K562 (cell line): ENCODE measurements around the gene ASB6. TPM values are rescaled to one million over a fixed set of nuclear protein-coding genes. Genes with fewer than 3 reads are reported as not detected.

Source experiments
- ARID3A ChIP-seq: IDR thresholded peaks from 2 replicates; pipeline ENCODE4 v1.6.1; 2012; ENCODE audit warnings: low read depth, low read length, improper control_type of control experiment, borderline replicate concordance
- ARID4B ChIP-seq: sonication (generic); formaldehyde crosslinking; IDR thresholded peaks from 2 replicates; pipeline ENCODE4 v1.8.0; 2022; ENCODE audit warnings: mild to moderate bottlenecking, missing genetic modification reagents
- ATF7 ChIP-seq: fragments of 450-650 bp; IDR thresholded peaks from 2 replicates; pipeline ENCODE4 v1.7.1; 2014; ENCODE audit warnings: mild to moderate bottlenecking, moderate library complexity
- CEBPG ChIP-seq, 3 experiments: fragments of 200-800 bp in 1 of 3; sonication (Bioruptor generic) in 1 of 3; sonication (generic) in 1 of 3; formaldehyde crosslinking in 1 of 3; IDR thresholded peaks in 2 of 3; conservative IDR thresholded peaks in 1 of 3; 2 replicates each; pipeline versions ENCODE4 v1.6.1 to v1.8.0; 2016 to 2022; ENCODE audit warnings: missing compliant biosample characterization in 2 of 3, missing genetic modification characterization in 2 of 3, mild to moderate bottlenecking in 1 of 3, missing genetic modification reagents in 1 of 3
- CLOCK ChIP-seq: fragments of 250-450 bp; sonication (Bioruptor Pico); IDR thresholded peaks from 2 replicates; pipeline ENCODE4 v1.4.0; 2020; ENCODE audit warnings: mild to moderate bottlenecking, moderate library complexity, borderline replicate concordance
- DMBX1 ChIP-seq: fragments of 250-450 bp; sonication (Bioruptor Pico); IDR thresholded peaks from 2 replicates; pipeline ENCODE4 v1.8.0; 2022; ENCODE audit warnings: inconsistent platforms, mild to moderate bottlenecking, moderate library complexity, borderline replicate concordance
- FUS ChIP-seq: fragments of 200-400 bp; formaldehyde crosslinking; optimal IDR thresholded peaks from 2 replicates; pipeline ENCODE3; 2017; ENCODE audit warnings: low read depth, low read length
- KAT2B ChIP-seq: IDR thresholded peaks from one replicate; pipeline ENCODE4 v1.6.1; 2012; ENCODE audit warnings: low read depth, mild to moderate bottlenecking, control low read depth, inconsistent platforms, low read length, moderate library complexity
- MEF2A ChIP-seq: IDR thresholded peaks from 2 replicates; pipeline ENCODE4 v1.6.1; 2011; ENCODE audit warnings: low read depth, mild to moderate bottlenecking, low read length, moderate library complexity; ENCODE audit not compliant: control insufficient read depth
- NFE2 ChIP-seq: IDR thresholded peaks from 2 replicates; pipeline ENCODE4 v1.6.1; 2014; ENCODE audit warnings: antibody characterized with exemption, low read depth
- NFRKB ChIP-seq: fragments of 450-650 bp; IDR thresholded peaks from 2 replicates; pipeline ENCODE4 v1.6.1; 2016; ENCODE audit warnings: low read depth
- RHOXF2B ChIP-seq: fragments of 250-450 bp; sonication (Bioruptor Pico); conservative IDR thresholded peaks from 2 replicates; pipeline ENCODE4 v1.5.1; 2021
- TEAD4 ChIP-seq, 2 experiments: sonication (generic) in 1 of 2; formaldehyde crosslinking in 1 of 2; IDR thresholded peaks; 2 replicates each; pipeline versions ENCODE4 v1.6.1 to v1.8.0; 2012 to 2022; ENCODE audit warnings: borderline replicate concordance in 1 of 2, inconsistent platforms in 1 of 2, low read length in 1 of 2, mild to moderate bottlenecking in 1 of 2, missing genetic modification reagents in 1 of 2
- ZNF395 ChIP-seq: fragments of 200-800 bp; sonication (Bioruptor generic); IDR thresholded peaks from 2 replicates; pipeline ENCODE4 v1.6.1; 2017; ENCODE audit warnings: missing genetic modification characterization, missing compliant biosample characterization
- ZNF717 ChIP-seq: fragments of 250-450 bp; sonication (Bioruptor Pico); IDR thresholded peaks from 2 replicates; pipeline ENCODE4 v1.5.0; 2021
- polyA plus RNA-seq, 8 experiments: library from polyadenylated mRNA; depleted of rRNA in 4 of 8; stranded (reverse) in 5 of 8; unstranded in 3 of 8; fragments of >200 nt; fragmentation: Nextera tagmentation in 2 of 8; fragmentation: Illumina TruSeq in 1 of 8; extraction: Ambion mirVana in 2 of 8; extraction: Trizol in 1 of 8; gene quantifications; 2 replicates each; pipeline versions ENCODE4 v1.2.1 to v1.2.3, GENCODE V29; 2011 to 2014; ENCODE audit warnings: inconsistent platforms in 1 of 8, missing spikeins in 1 of 8
- total RNA-seq, 7 experiments: library from RNA; depleted of rRNA in 6 of 7; stranded (reverse); fragments of >200 nt in 6 of 7; fragmentation: Illumina TruSeq in 2 of 7; extraction: Trizol in 2 of 7; gene quantifications; 2 replicates each; pipeline versions ENCODE4 v1.2.1 to v1.2.3, GENCODE V29; 2011 to 2021; ENCODE audit warnings: low replicate concordance in 1 of 7

The ASB6 gene
- total and polyA plus RNA-seq, 9 of the 15 experiments (the other 6 are each of a cell fraction or from before 2014, with no cell fraction given) = 0.92 to 17.8 (median 11.3) TPM

- TF ChIP-seq ARID4B (CRISPR knock-in tag) (peak; percentile 92), NFE2 (no peak), MEF2A (no peak), NFRKB (no peak), RHOXF2B (CRISPR knock-in tag) (no peak), ZNF717 (CRISPR knock-in tag) (no peak), KAT2B (no peak), ATF7 (peak; percentile 81), ARID3A (no peak), FUS (peak; percentile 64), CLOCK (CRISPR knock-in tag) (no peak; the same call in 1 of the 2 replicates), TEAD4 (IDR thresholded peaks at IDR 0.05; ENCODE audit: low read length) (no peak), TEAD4 (CRISPR knock-in tag; IDR thresholded peaks at IDR 0.05; ENCODE audit: borderline replicate concordance) (no peak), CEBPG (CRISPR knock-in tag; IDR thresholded peaks at IDR 0.05) (no peak), CEBPG (tag; conservative IDR thresholded peaks at IDR 0.05 in 1 of 2, IDR thresholded peaks at IDR 0.05 in 1 of 2) (no peak), ZNF395 (peak; percentile 93), DMBX1 (CRISPR knock-in tag) (0 out of 2 replicates have a peak, but pooled peaks have one; percentile 26)
Observed at GRCh38 chr9:129626079-129626624, 15.8 kb downstream of the ASB6 start, which contains the start of gene NTMT1 (continued).
